H9 (cell line): ENCODE data around the gene LDB2. TPM values are rescaled to one million over a fixed set of nuclear protein-coding genes. Genes with fewer than 3 reads are reported as not detected.

Source experiments
- DNase-seq: peaks from one replicate; pipeline ENCODE4 v3.0.0-alpha.2; 2017
- H2AFZ ChIP-seq: one replicate; pipeline ENCODE4 v1.6.1; 2013; ENCODE audit warnings: mild to moderate bottlenecking, low read length, control low read depth, moderate library complexity
- H2AK5ac ChIP-seq: 2 replicates; pipeline ENCODE4 v1.6.1; 2013; ENCODE audit warnings: low read length, control low read depth, mixed read lengths; ENCODE audit not compliant: insufficient read length
- H2BK120ac ChIP-seq: one replicate; pipeline ENCODE4 v1.6.1; 2013; ENCODE audit warnings: low read depth, mild to moderate bottlenecking, low read length, control low read depth, inconsistent platforms; ENCODE audit not compliant: poor library complexity, severe bottlenecking
- H2BK12ac ChIP-seq: 2 replicates; pipeline ENCODE4 v1.6.1; 2013; ENCODE audit warnings: low read length, control low read depth, mixed read lengths, low read depth; ENCODE audit not compliant: insufficient read length
- H2BK15ac ChIP-seq: 2 replicates; pipeline ENCODE4 v1.6.1; 2013; ENCODE audit warnings: low read depth, low read length, control low read depth
- H2BK20ac ChIP-seq: one replicate; pipeline ENCODE4 v1.6.1; 2013; ENCODE audit warnings: low read depth, mild to moderate bottlenecking, low read length, control low read depth, inconsistent platforms; ENCODE audit not compliant: poor library complexity, severe bottlenecking
- H2BK5ac ChIP-seq: 2 replicates; pipeline ENCODE4 v1.6.1; 2013; ENCODE audit warnings: low read length, control low read depth, mixed read lengths; ENCODE audit not compliant: insufficient read length
- H3K14ac ChIP-seq: 2 replicates; pipeline ENCODE4 v1.6.1; 2013; ENCODE audit warnings: low read length, control low read depth; ENCODE audit not compliant: insufficient read depth
- H3K18ac ChIP-seq: 2 replicates; pipeline ENCODE4 v1.6.1; 2013; ENCODE audit warnings: low read depth, mild to moderate bottlenecking, mixed read lengths, low read length, control low read depth; ENCODE audit not compliant: insufficient read length
- H3K23ac ChIP-seq: 2 replicates; pipeline ENCODE4 v1.6.1; 2013; ENCODE audit warnings: low read length, control low read depth, mixed read lengths, low read depth; ENCODE audit not compliant: insufficient read length
- H3K23me2 ChIP-seq: 2 replicates; pipeline ENCODE4 v1.6.1; 2013; ENCODE audit warnings: low read depth, mild to moderate bottlenecking, mixed read lengths, low read length, control low read depth; ENCODE audit not compliant: insufficient read length, poor library complexity, severe bottlenecking
- H3K27ac ChIP-seq: 2 replicates; pipeline ENCODE4 v1.5.1; 2013; ENCODE audit warnings: low read length, control low read depth, mixed read lengths, low read depth; ENCODE audit not compliant: insufficient read length
- H3K27me3 ChIP-seq: 2 replicates; pipeline ENCODE4 v1.6.1; 2013; ENCODE audit warnings: low read length, control low read depth, inconsistent platforms; ENCODE audit not compliant: insufficient read depth
- H3K4ac ChIP-seq: 2 replicates; pipeline ENCODE4 v1.6.1; 2013; ENCODE audit warnings: low read depth, mild to moderate bottlenecking, control low read depth, inconsistent platforms, low read length, moderate library complexity
- H3K4me1 ChIP-seq: 2 replicates; pipeline ENCODE4 v1.6.1; 2013; ENCODE audit warnings: low read length, control low read depth, inconsistent platforms; ENCODE audit not compliant: insufficient read depth
- H3K4me2 ChIP-seq: 2 replicates; pipeline ENCODE4 v1.6.1; 2013; ENCODE audit warnings: low read length, control low read depth, mixed read lengths; ENCODE audit not compliant: insufficient read length, insufficient read depth
- H3K56ac ChIP-seq: 2 replicates; pipeline ENCODE4 v1.6.1; 2013; ENCODE audit warnings: low read depth, mild to moderate bottlenecking, mixed read lengths, low read length, control low read depth; ENCODE audit not compliant: insufficient read length
- H3K79me1 ChIP-seq: 2 replicates; pipeline ENCODE4 v1.6.1; 2013; ENCODE audit warnings: low read depth, mild to moderate bottlenecking, moderate library complexity, low read length, control low read depth, inconsistent platforms; ENCODE audit not compliant: insufficient read depth, poor library complexity, severe bottlenecking
- H3K79me2 ChIP-seq: 2 replicates; pipeline ENCODE4 v1.6.1; 2013; ENCODE audit warnings: low read length, control low read depth, inconsistent platforms; ENCODE audit not compliant: insufficient read depth
- H3K9ac ChIP-seq: 2 replicates; pipeline ENCODE4 v1.6.1; 2013; ENCODE audit warnings: low read length, control low read depth, mixed read lengths; ENCODE audit not compliant: insufficient read length; ENCODE audit errors: extremely low read depth
- H3K9me3 ChIP-seq: one replicate; pipeline ENCODE4 v1.6.1; 2013; ENCODE audit warnings: low read depth, low read length, inconsistent platforms; ENCODE audit not compliant: control insufficient read depth
- H3T11ph ChIP-seq: one replicate; pipeline ENCODE4 v1.6.1; 2013; ENCODE audit warnings: mild to moderate bottlenecking, low read length, control low read depth, inconsistent platforms
- H4K20me1 ChIP-seq: one replicate; pipeline ENCODE4 v1.6.1; 2013; ENCODE audit not compliant: control insufficient read depth, insufficient read length, insufficient read depth
- H4K5ac ChIP-seq: 2 replicates; pipeline ENCODE4 v1.6.1; 2013; ENCODE audit warnings: low read depth, mild to moderate bottlenecking, mixed read lengths, low read length, control low read depth; ENCODE audit not compliant: insufficient read length
- H4K8ac ChIP-seq: replicated peaks from 2 replicates; pipeline ENCODE4 v1.6.1; 2013; ENCODE audit warnings: low read length, control low read depth, mixed read lengths, low read depth; ENCODE audit not compliant: insufficient read length
- H4K91ac ChIP-seq: 2 replicates; pipeline ENCODE4 v1.6.1; 2013; ENCODE audit warnings: low read depth, mild to moderate bottlenecking, moderate library complexity, mixed read lengths, low read length, control low read depth; ENCODE audit not compliant: insufficient read length
- H3K27ac Mint-ChIP-seq, 3 experiments: 2 replicates in 2 of 3; 3 replicates in 1 of 3; pipeline ENCODE4 v1.8.0; 2020 to 2021; ENCODE audit warnings: mixed read lengths in 3 of 3, mild to moderate bottlenecking in 1 of 3, moderate library complexity in 1 of 3
- H3K27me3 Mint-ChIP-seq: 2 replicates; pipeline ENCODE4 v1.8.0; 2021; ENCODE audit warnings: low read depth, mild to moderate bottlenecking, moderate library complexity, mixed read lengths
- H3K36me3 Mint-ChIP-seq, 3 experiments: 2 replicates in 2 of 3; 3 replicates in 1 of 3; pipeline ENCODE4 v1.8.0; 2020 to 2021; ENCODE audit warnings: low read depth in 3 of 3, mixed read lengths in 3 of 3; ENCODE audit not compliant: insufficient read depth in 1 of 3
- H3K4me1 Mint-ChIP-seq, 2 experiments: 2 replicates each; pipeline ENCODE4 v1.8.0; 2020; ENCODE audit warnings: mixed read lengths in 2 of 2
- H3K4me3 Mint-ChIP-seq, 2 experiments: 2 replicates in 1 of 2; 3 replicates in 1 of 2; pipeline ENCODE4 v1.8.0; 2020 to 2021; ENCODE audit warnings: mild to moderate bottlenecking in 2 of 2, mixed read lengths in 2 of 2, moderate library complexity in 1 of 2
- H3K9me3 Mint-ChIP-seq, 2 experiments: 2 replicates in 1 of 2; 3 replicates in 1 of 2; pipeline ENCODE4 v1.8.0; 2020; ENCODE audit warnings: mild to moderate bottlenecking in 2 of 2, mixed read lengths in 2 of 2, moderate library complexity in 1 of 2
- CTCF ChIP-seq: fragments of 200-600 bp; sonication (generic); conservative IDR thresholded peaks from 3 replicates; pipeline ENCODE4 v1.8.0; 2021; ENCODE audit warnings: antibody characterized with exemption, mild to moderate bottlenecking
- WGBS: extraction: QIAGEN DNeasy Blood & Tissue Kit; methylation state at CpG from one replicate; pipeline ENCODE4 v1.1.7; 2013; ENCODE audit warnings: missing lambda C conversion rate, low lambda C conversion rate, mixed read lengths; ENCODE audit not compliant: insufficient read length; ENCODE audit errors: extremely low coverage; 5-methylcytosine and 5-hydroxymethylcytosine counted together
- total RNA-seq: library from RNA; stranded (reverse); gene quantifications from 2 replicates; pipeline ENCODE4 v1.2.1, GENCODE V29; 2021

Gene LDB2
- total RNA-seq, 1 experiment from 2014 or later: 22.5 TPM

GRCh38 chr4:16728849-16729248, 169.6 kb downstream of the LDB2 start:
- H3K4me1 ChIP-seq: peaks cover 6% of the 10 kb centered on the region
- no peak overlapping the region for H4K91ac ChIP-seq
- H3K4ac ChIP-seq: no peak overlapping the region
- no peaks in the 10 kb centered on the region for H3K79me2 ChIP-seq
- H2BK15ac ChIP-seq: no peak overlapping the region
- no peak overlapping the region for H3K14ac ChIP-seq
- no peak overlapping the region for H4K5ac ChIP-seq
- peak overlapping the region in 1 of 3 experiments; percentile 42; a peak in 1 of 7 replicates for H3K27ac Mint-ChIP-seq
- DNase-seq: no peak
- no peak overlapping the region for H3T11ph ChIP-seq
- H4K20me1 ChIP-seq: no peaks in the 10 kb centered on the region
- H2BK5ac ChIP-seq: no peak overlapping the region
- H3K9me3 ChIP-seq: no peaks in the 10 kb centered on the region
- no peak overlapping the region for H3K18ac ChIP-seq
- TF ChIP-seq CTCF: no peak
- H3K56ac ChIP-seq: no peak overlapping the region
- H3K4me1 Mint-ChIP-seq: peaks cover 43 to 60% of the 10 kb centered on the region in 2 experiments
- no peaks in the 10 kb centered on the region for H3K79me1 ChIP-seq
- H2BK12ac ChIP-seq: no peak overlapping the region
- H3K9ac ChIP-seq: no peak overlapping the region
- H3K4me3 Mint-ChIP-seq: no peak overlapping the region
- H3K27me3 Mint-ChIP-seq: no peaks in the 10 kb centered on the region
- no peak overlapping the region for H2AFZ ChIP-seq
- H2AK5ac ChIP-seq: no peak overlapping the region
- no peaks in the 10 kb centered on the region for H3K27me3 ChIP-seq
- H3K27ac ChIP-seq: no peak overlapping the region
- no peak overlapping the region for H3K23ac ChIP-seq
- no peaks in the 10 kb centered on the region for H3K23me2 ChIP-seq
- no CpG with 5 or more reads among the region's 2 CpGs for WGBS
- no peak overlapping the region for H4K8ac ChIP-seq
- H3K9me3 Mint-ChIP-seq: peaks cover 8 to 9% of the 10 kb centered on the region in 2 experiments; a peak in 4 of 5 replicates
- H2BK20ac ChIP-seq: no peak overlapping the region
- peaks cover 5 to 23% (median 10%) of the 10 kb centered on the region in 3 experiments for H3K36me3 Mint-ChIP-seq
- no peak overlapping the region for H3K4me2 ChIP-seq
- H2BK120ac ChIP-seq: no peak overlapping the region
